Measurements from ENCODE around the gene GRM1.

DNA sequence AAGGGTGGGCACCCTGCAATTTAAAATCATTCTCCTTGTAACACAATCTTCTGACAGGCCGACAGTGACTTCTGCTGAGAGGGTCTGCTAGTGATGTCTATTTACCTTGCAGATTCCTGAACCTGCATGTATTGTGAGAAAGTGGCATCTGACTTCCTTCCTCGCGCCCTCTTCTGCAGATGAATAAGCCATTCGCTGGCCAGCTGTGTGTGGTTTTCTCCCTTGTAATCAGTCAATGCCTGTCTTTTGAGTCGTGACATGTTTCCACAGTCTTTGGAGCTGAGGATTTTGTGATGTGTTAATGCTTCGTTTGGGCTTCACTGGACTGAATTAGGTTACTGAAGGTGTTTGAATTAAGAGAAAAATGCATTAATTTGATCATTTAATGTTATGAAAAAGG is 125.3 kb downstream of the GRM1 start:
- TF ChIP-seq, protein P1, sequence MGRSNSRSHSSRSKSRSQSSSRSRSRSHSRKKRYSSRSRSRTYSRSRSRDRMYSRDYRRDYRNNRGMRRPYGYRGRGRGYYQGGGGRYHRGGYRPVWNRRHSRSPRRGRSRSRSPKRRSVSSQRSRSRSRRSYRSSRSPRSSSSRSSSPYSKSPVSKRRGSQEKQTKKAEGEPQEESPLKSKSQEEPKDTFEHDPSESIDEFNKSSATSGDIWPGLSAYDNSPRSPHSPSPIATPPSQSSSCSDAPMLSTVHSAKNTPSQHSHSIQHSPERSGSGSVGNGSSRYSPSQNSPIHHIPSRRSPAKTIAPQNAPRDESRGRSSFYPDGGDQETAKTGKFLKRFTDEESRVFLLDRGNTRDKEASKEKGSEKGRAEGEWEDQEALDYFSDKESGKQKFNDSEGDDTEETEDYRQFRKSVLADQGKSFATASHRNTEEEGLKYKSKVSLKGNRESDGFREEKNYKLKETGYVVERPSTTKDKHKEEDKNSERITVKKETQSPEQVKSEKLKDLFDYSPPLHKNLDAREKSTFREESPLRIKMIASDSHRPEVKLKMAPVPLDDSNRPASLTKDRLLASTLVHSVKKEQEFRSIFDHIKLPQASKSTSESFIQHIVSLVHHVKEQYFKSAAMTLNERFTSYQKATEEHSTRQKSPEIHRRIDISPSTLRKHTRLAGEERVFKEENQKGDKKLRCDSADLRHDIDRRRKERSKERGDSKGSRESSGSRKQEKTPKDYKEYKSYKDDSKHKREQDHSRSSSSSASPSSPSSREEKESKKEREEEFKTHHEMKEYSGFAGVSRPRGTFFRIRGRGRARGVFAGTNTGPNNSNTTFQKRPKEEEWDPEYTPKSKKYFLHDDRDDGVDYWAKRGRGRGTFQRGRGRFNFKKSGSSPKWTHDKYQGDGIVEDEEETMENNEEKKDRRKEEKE (IDR thresholded peaks at IDR 0.05; ENCODE audit: borderline replicate concordance in 1 of 2, control insufficient read depth in 1 of 2, low read depth in 2 of 2, low read length in 1 of 2) = no peak
- TF ChIP-seq POLR2A (conservative IDR thresholded peaks at IDR 0.05) (no peak), JUND (IDR thresholded peaks at IDR 0.05; ENCODE audit: borderline replicate concordance, low read depth, low read length) (no peak), JUND (tag; IDR thresholded peaks at IDR 0.05; ENCODE audit: borderline replicate concordance, low read depth, low read length) (no peak), ZNF274 (IDR thresholded peaks at IDR 0.05; ENCODE audit: borderline replicate concordance, low read depth, low read length) (no peak), TCF7L2 (IDR thresholded peaks at IDR 0.05; ENCODE audit: low read depth, low read length) (no peak), SIN3B (IDR thresholded peaks at IDR 0.05; ENCODE audit: low read depth) (no peak), ZNF124 (CRISPR knock-in tag; IDR thresholded peaks at IDR 0.05) (no peak), JUNB (CRISPR knock-in tag; conservative IDR thresholded peaks at IDR 0.05) (no peak), CREB1 (IDR thresholded peaks at IDR 0.05) (no peak), CREB1 (CRISPR knock-in tag; IDR thresholded peaks at IDR 0.05) (no peak), SIN3A (IDR thresholded peaks at IDR 0.05; ENCODE audit: borderline replicate concordance in 2 of 2, control insufficient read depth in 1 of 2, low read depth in 2 of 2, low read length in 2 of 2) (no peak)
- TF ChIP-seq, protein P2, sequence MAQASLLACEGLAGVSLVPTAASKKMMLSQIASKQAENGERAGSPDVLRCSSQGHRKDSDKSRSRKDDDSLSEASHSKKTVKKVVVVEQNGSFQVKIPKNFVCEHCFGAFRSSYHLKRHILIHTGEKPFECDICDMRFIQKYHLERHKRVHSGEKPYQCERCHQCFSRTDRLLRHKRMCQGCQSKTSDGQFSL (CRISPR knock-in tag; IDR thresholded peaks at IDR 0.05) = no peak
- TF ChIP-seq, protein P2 (tag; IDR thresholded peaks at IDR 0.05) = no peak
- TF ChIP-seq, protein P3, sequence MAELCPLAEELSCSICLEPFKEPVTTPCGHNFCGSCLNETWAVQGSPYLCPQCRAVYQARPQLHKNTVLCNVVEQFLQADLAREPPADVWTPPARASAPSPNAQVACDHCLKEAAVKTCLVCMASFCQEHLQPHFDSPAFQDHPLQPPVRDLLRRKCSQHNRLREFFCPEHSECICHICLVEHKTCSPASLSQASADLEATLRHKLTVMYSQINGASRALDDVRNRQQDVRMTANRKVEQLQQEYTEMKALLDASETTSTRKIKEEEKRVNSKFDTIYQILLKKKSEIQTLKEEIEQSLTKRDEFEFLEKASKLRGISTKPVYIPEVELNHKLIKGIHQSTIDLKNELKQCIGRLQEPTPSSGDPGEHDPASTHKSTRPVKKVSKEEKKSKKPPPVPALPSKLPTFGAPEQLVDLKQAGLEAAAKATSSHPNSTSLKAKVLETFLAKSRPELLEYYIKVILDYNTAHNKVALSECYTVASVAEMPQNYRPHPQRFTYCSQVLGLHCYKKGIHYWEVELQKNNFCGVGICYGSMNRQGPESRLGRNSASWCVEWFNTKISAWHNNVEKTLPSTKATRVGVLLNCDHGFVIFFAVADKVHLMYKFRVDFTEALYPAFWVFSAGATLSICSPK (IDR thresholded peaks at IDR 0.05; ENCODE audit: borderline replicate concordance) = no peak
